ENCODE results near the gene SLC1A6. TPM values are rescaled to one million over a fixed set of nuclear protein-coding genes. Genes with fewer than 3 reads are reported as not detected.

The SLC1A6 gene
- total and polyA plus RNA-seq, 9 of the 15 experiments (the other 6 are each of a cell fraction or from before 2014, with no cell fraction given) = not detected

DNA sequence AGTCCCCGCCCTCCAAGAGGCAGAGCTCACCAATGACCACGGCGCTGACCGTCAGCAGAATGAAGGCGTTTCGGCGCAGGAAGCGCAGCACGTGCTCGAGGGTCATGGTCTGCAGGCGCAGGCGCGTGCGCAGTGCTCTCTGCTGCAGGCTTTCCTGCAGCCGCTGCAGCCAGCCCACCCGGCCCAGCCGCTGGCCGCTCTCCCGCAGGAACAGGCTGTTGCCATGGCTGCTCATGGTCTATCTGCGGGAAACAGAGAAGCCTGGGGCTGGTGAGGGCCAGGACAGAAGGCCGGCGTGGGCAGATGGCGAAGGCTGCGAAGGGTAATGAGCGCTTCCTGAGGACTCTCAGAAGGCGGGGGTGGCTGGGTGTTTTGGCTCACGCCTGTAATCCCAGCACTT is 7.0 kb downstream of the SLC1A6 start (continued):
- TF ChIP-seq, protein P1, sequence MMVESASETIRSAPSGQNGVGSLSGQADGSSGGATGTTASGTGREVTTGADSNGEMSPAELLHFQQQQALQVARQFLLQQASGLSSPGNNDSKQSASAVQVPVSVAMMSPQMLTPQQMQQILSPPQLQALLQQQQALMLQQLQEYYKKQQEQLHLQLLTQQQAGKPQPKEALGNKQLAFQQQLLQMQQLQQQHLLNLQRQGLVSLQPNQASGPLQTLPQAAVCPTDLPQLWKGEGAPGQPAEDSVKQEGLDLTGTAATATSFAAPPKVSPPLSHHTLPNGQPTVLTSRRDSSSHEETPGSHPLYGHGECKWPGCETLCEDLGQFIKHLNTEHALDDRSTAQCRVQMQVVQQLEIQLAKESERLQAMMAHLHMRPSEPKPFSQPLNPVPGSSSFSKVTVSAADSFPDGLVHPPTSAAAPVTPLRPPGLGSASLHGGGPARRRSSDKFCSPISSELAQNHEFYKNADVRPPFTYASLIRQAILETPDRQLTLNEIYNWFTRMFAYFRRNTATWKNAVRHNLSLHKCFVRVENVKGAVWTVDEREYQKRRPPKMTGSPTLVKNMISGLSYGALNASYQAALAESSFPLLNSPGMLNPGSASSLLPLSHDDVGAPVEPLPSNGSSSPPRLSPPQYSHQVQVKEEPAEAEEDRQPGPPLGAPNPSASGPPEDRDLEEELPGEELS (CRISPR knock-in tag; IDR thresholded peaks at IDR 0.05; ENCODE audit: borderline replicate concordance) = no peak
- TF ChIP-seq, protein P2, sequence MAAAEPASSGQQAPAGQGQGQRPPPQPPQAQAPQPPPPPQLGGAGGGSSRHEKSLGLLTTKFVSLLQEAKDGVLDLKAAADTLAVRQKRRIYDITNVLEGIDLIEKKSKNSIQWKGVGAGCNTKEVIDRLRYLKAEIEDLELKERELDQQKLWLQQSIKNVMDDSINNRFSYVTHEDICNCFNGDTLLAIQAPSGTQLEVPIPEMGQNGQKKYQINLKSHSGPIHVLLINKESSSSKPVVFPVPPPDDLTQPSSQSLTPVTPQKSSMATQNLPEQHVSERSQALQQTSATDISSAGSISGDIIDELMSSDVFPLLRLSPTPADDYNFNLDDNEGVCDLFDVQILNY (CRISPR knock-in tag; IDR thresholded peaks at IDR 0.05) = no peak
- TF ChIP-seq BHLHE40 (IDR thresholded peaks at IDR 0.05; ENCODE audit: low read length) = peak; percentile 66
- no peak for TF ChIP-seq ZBTB8A (IDR thresholded peaks at IDR 0.05; ENCODE audit: partially characterized antibody)

DNA sequence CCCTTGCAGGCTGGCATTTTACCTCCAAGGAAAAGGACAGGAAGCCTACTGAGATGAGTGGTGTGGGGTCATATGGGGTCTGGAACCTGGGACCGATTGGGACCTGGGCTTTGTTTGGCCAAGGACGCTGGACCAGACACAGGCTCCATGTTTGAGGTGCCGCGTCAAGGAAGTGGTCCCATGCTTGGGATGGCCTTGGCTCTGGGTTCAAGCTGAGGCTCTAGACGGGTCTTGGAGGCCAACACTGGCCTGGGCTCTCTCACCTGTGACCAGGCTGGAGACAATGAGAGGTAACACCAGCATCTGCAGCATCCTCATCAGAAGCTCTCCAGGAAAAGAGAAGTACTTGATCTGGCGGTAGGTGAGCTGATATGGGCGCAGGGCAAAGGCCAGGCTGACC is 8.2 kb downstream of the SLC1A6 start:
- peaks cover 0 to 5% of the 10 kb centered on the region in 2 experiments; a peak in 2 of 5 replicates for H3K4me1 ChIP-seq (replicated peaks in 1 of 2; ENCODE audit: control insufficient read depth in 2 of 2, insufficient read depth in 2 of 2, low read length in 2 of 2)
- H2AFZ ChIP-seq (ENCODE audit: low read depth, low read length) = no peak overlapping the region
- no peak overlapping the region for H3K4me3 ChIP-seq
- H3K27ac ChIP-seq (ENCODE audit: extremely low read depth, low read depth, low read length) = no peak overlapping the region
- H4K20me1 ChIP-seq (replicated peaks; ENCODE audit: control insufficient read depth, insufficient read depth, low read length) = no peaks in the 10 kb centered on the region
- H3K4me2 ChIP-seq (ENCODE audit: insufficient read depth, low read length) = no peak overlapping the region
- H3K79me2 ChIP-seq (ENCODE audit: control insufficient read depth, insufficient read depth, low read length) = no peaks in the 10 kb centered on the region
- ATAC-seq = no peak
- ChIA-PET POLR2A (interaction anchor here (0.7 kb wide), 1 partner anchor 27 kb away, joined by 3 read pairs; no protein-coding TSS in a partner anchor), CTCF (ENCODE audit: low intra/inter-chr PET ratio) (no interaction called here)
- BruUV-seq (replicated peaks) = no TSS peak
- H3K9me3 ChIP-seq (replicated peaks; ENCODE audit: control insufficient read depth, insufficient read depth, low read depth, low read length) = no peaks in the 10 kb centered on the region
- H3K9ac ChIP-seq (ENCODE audit: insufficient read depth in 1 of 2, low read depth in 2 of 2, low read length in 2 of 2) = no peak overlapping the region
- in situ Hi-C loops (cut with MboI) (loop anchor here (10.0 kb wide), 1 partner anchor 713 kb away; no protein-coding TSS in a partner anchor), intact Hi-C loops (cut with micrococcal nuclease) (no loop called here)
- DNase-seq (ENCODE audit: extremely low read depth in 1 of 4, low spot score in 3 of 4) = no peak
- TF ChIP-seq RAD21 (CRISPR knock-in tag; conservative IDR thresholded peaks at IDR 0.05 in 1 of 2, IDR thresholded peaks at IDR 0.05 in 1 of 2) (no peak), BRD9 (IDR thresholded peaks at IDR 0.05; ENCODE audit: low read depth, partially characterized antibody) (no peak)
- H3K27me3 ChIP-seq (ENCODE audit: control insufficient read depth in 2 of 2, insufficient read depth in 2 of 2, low read length in 2 of 2) = peaks cover 3 to 27% of the 10 kb centered on the region in 2 experiments; a peak in 3 of 5 replicates
- no peaks in the 10 kb centered on the region for H3K36me3 ChIP-seq (ENCODE audit: control insufficient read depth, insufficient read depth, low read length)
- H3K9me1 ChIP-seq (ENCODE audit: control insufficient read depth, insufficient read depth, low read length) = no peaks in the 10 kb centered on the region
- WGBS (ENCODE audit: insufficient coverage, low coverage, missing lambda C conversion rate) = 3% methylated on average over 7 of the region's 7 CpGs
- FAIRE-seq = no peak
